ENCODE data around the gene PABPN1L.
"Not testable (repeated sequence)": the region's sequence is repeated elsewhere in the genome, so short reads cannot be mapped to it uniquely, and the experiment has no call there.

Gene PABPN1L

DNA sequence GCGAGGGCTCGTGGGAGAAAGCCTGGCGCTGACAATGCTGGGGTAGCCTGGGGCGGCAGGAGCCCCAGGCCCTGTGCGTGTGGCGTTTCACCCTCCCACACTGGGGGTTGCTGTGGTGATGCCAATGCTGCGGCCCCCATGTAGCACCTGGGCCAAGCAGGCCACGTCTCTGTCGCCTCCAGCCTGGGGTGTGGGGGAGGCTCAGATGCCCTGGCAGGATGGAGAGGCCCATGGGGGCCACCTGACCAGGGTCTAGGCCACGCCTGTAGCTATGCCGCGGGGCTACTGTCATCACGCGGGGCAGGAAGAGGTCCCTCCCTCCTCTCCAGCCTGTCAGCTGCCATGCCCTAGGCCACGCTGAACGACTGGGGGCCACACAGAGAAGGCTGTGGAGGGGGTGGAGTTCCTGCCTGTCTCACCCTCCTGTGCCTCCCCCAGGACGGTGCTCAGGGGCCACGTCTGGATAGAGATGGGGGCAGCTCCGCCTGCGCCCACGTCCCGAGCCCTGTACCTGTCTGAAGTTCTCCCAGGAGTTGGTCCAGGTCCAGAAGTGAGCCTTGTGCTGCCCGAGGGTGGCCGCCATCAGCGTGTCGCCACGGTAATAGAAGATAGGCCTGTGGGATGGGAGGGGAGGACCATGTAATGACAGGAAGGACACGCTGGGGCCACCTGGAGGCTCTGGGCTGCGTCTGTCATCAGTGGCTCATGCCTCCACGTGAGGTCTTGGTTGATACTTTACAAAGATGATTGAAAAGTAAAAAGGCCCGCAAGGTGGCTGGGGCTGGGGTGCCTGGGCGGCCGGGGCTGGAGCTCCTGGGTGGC is 42.0 kb downstream of the PABPN1L start:
- no peaks in the 10 kb centered on the region for H3K36me3 ChIP-seq (ENCODE audit: control insufficient read depth, insufficient read depth, low read length)

DNA sequence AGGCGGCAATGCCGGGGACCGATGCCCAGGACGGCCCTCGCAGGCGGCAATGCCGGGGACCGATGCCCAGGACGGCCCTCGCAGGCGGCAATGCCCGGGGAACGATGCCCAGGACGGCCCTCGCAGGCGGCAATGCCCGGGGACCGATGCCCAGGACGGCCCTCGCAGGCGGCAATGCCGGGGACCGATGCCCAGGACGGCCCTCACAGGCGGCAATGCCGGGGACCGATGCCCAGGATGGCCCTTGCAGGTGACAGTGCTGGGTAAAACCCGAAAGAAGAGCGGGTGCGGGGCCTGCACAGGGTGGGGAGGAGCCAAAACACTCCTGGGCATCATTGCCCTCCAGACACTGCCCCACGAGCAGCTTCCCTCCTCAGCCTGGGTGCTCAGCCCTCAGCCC is 42.8 kb downstream of the PABPN1L start:
- H3K27ac ChIP-seq (ENCODE audit: low read depth, low read length, severe bottlenecking); H3K4me1 ChIP-seq (ENCODE audit: control insufficient read depth, insufficient read depth, low read length, poor library complexity, severe bottlenecking); H3K4me3 ChIP-seq (ENCODE audit: extremely low read depth, insufficient read depth, low read length, poor library complexity, severe bottlenecking); H3K36me3 ChIP-seq (ENCODE audit: control insufficient read depth, insufficient read depth, low read length); H3K9me3 ChIP-seq (ENCODE audit: control insufficient read depth, low read length): not testable (repeated sequence)
- 94 to 98% methylated on average over 19 to 24 of the region's 31 CpGs for WGBS, 2 experiments (ENCODE audit: insufficient coverage in 2 of 2)

More for the DNA sequence above, 42.0 kb downstream of the PABPN1L start:
- no peak overlapping the region for H3K27ac ChIP-seq (ENCODE audit: low read depth, low read length, severe bottlenecking)
- H3K4me3 ChIP-seq (ENCODE audit: extremely low read depth, insufficient read depth, low read length, poor library complexity, severe bottlenecking), result no peak overlapping the region
- WGBS, 2 experiments (ENCODE audit: insufficient coverage in 2 of 2), result 90 to 95% methylated on average over 23 to 26 of the region's 33 CpGs
- no peaks in the 10 kb centered on the region for H3K9me3 ChIP-seq (ENCODE audit: control insufficient read depth, low read length)
- no peaks in the 10 kb centered on the region for H3K4me1 ChIP-seq (ENCODE audit: control insufficient read depth, insufficient read depth, low read length, poor library complexity, severe bottlenecking)

DNA sequence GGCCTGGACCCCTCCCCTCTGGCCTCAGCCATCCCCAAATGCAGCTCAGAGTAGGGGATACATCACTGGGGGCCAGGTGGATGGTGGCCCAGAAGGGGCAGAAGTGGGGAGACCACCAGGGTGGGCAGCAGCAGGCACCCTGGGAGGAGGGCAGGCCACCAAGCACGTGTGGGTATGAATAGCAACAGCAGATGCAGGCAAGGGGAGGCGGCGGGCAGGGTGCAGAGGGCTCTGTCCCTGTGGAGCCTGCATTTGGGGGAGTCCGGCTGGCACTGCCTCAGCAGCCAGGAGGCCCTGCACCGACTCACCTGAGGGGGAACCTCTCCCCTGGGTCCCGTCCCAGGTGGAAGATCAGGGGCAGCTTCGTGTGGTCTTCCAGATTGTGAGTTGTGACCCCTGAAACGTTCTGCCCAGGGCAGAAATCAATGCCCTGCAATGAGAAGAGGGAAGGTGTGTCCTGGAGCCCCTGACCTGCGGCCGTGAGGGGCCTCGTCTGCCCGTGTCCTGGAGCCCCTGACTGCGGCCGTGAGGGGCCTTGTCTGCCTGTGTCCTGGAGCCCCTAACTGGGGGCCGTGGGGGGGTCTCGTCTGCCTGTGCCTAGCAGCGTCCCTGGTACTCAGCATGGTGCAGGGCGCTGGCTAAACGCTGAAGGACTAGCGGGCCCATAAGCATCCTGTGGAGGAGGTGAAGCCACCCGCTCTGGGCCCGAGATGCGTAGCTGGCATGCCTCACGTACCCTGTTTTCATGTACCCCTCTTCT is 44.0 kb downstream of the PABPN1L start:
- WGBS, 2 experiments (ENCODE audit: insufficient coverage in 2 of 2), result 93% methylated on average over 18 to 23 of the region's 24 CpGs
- Histone ChIP-seq H3K27ac (ENCODE audit: low read depth, low read length, severe bottlenecking) (no peak overlapping the region), H3K4me3 (ENCODE audit: extremely low read depth, insufficient read depth, low read length, poor library complexity, severe bottlenecking) (no peak overlapping the region), H3K36me3 (ENCODE audit: control insufficient read depth, insufficient read depth, low read length) (no peaks in the 10 kb centered on the region), H3K9me3 (ENCODE audit: control insufficient read depth, low read length) (no peaks in the 10 kb centered on the region), H3K4me1 (ENCODE audit: control insufficient read depth, insufficient read depth, low read length, poor library complexity, severe bottlenecking) (peaks cover 11% of the 10 kb centered on the region)

DNA sequence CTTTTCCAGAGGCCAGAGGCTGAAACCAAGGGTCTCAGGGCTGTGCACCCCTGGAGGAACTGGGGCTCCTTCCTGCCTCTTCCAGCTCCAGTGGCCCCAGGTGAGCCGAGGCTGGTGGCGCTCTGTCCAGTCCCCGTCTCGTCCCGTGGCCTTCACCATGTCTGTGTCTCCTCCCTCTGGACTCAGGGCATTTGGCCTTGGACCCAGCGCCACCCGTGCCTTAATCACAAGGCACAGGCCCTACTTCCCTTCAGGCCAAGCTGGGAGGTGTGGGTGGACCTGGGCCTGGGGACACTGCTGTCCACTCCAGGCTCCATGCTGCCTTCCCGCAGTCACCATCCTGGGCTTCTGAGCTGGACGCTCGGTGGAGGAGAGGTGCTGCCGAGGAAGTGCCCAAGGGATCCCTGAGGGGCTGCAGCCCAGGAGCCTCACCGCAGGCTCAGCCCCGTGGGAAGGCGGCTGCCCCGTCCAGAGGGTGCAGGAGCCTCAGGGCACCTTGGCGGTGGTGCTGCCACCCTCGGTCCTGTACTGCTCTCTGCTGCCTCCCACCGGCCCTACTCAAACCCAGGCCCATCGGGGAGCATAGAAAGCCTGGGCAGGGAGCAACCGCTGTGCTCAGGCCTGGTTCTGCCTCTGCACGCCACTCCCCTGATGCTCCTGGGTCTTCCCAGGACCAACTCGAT is 45.2 kb downstream of the PABPN1L start:
- Histone ChIP-seq H3K4me1 (ENCODE audit: control insufficient read depth, insufficient read depth, low read length, poor library complexity, severe bottlenecking) (peaks cover 12% of the 10 kb centered on the region), H3K9me3 (ENCODE audit: control insufficient read depth, low read length) (no peaks in the 10 kb centered on the region), H3K27ac (ENCODE audit: low read depth, low read length, severe bottlenecking) (no peak overlapping the region), H3K36me3 (ENCODE audit: control insufficient read depth, insufficient read depth, low read length) (no peaks in the 10 kb centered on the region), H3K4me3 (ENCODE audit: extremely low read depth, insufficient read depth, low read length, poor library complexity, severe bottlenecking) (no peak overlapping the region)
- 92% methylated on average over 18 to 21 of the region's 22 CpGs for WGBS, 2 experiments (ENCODE audit: insufficient coverage in 2 of 2)

DNA sequence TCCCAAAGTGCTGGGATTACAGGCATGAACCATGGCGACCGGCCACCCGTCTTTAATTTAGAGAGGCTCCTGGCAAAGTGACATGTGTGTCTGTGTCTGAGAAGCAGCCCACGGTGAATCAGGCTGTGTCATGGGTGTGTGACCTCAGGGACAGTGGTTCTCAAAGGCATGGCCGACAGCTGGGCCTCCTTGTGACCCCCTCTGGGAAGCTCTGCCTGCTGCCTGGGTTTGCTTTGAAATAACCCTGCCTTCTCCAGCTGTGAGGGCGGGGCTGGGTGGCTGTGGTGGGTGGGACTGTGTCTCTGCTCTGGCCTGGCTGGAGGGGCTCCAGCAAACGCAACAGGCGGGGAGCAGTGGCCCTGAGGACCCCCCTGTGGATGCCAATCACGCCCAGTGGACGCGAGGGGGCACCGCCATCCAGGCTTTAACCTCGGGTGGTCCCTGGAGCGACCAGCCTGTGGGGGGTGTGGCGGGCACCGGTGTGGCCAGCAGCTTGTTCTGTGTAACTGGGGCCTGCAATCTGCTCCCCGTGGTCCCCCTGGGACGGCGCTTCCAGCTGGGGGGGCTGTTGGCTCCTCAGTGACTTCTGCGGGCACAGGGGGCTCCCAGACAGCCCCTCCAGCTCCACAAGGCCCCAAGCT is 46.0 kb downstream of the PABPN1L start:
- Histone ChIP-seq H3K4me3 (ENCODE audit: extremely low read depth, insufficient read depth, low read length, poor library complexity, severe bottlenecking) (no peak overlapping the region), H3K4me1 (ENCODE audit: control insufficient read depth, insufficient read depth, low read length, poor library complexity, severe bottlenecking) (peaks cover 12% of the 10 kb centered on the region)
- WGBS, 2 experiments (ENCODE audit: insufficient coverage in 2 of 2), result 88 to 90% methylated on average over 18 to 20 of the region's 20 CpGs

DNA sequence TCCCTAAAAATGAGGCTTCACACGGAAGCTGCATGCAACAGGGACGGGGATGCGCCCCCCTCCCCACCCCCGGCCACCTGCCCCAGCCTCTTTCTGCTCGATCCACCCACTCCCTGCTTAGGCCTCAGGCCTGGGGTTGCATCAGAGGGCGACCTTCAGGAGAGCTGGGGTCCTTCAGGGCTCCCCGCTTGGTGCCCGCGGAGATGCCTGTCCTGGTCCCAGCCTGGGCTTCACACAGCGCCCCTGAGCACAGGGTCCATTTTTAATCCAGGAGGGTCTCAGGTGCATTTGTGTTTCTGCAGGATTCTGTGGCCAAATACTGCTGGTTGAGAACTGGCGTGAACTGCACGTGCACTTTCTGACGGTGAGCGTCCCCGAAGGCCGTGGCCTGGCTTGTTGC is 47.3 kb downstream of the PABPN1L start:
- Histone ChIP-seq H3K4me1 (ENCODE audit: control insufficient read depth, insufficient read depth, low read length, poor library complexity, severe bottlenecking) (peaks cover 12% of the 10 kb centered on the region), H3K9me3 (ENCODE audit: control insufficient read depth, low read length) (no peaks in the 10 kb centered on the region), H3K36me3 (ENCODE audit: control insufficient read depth, insufficient read depth, low read length) (no peaks in the 10 kb centered on the region), H3K27ac (ENCODE audit: low read depth, low read length, severe bottlenecking) (no peak overlapping the region), H3K4me3 (ENCODE audit: extremely low read depth, insufficient read depth, low read length, poor library complexity, severe bottlenecking) (no peak overlapping the region)
- WGBS, 2 experiments (ENCODE audit: insufficient coverage in 2 of 2), result 85 to 94% methylated on average over 7 to 15 of the region's 16 CpGs

More for the DNA sequence above, 46.0 kb downstream of the PABPN1L start:
- Histone ChIP-seq H3K9me3 (ENCODE audit: control insufficient read depth, low read length) (no peaks in the 10 kb centered on the region), H3K27ac (ENCODE audit: low read depth, low read length, severe bottlenecking) (no peak overlapping the region), H3K36me3 (ENCODE audit: control insufficient read depth, insufficient read depth, low read length) (no peaks in the 10 kb centered on the region)

DNA sequence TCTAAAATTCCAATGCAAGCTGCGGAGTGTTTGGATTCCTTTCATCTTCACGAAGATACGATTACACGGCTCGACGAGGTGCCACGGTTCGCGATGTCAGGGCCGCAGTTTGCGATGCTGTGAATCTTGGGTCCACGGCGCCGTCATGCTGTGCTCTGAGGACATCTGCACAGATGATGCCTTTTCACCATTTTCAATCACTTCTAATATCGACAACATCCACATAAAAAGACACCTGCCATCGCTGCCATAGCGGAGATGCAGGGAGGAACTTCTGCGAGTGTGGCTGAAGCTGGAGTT is 47.9 kb downstream of the PABPN1L start:
- Histone ChIP-seq H3K27ac (ENCODE audit: low read depth, low read length, severe bottlenecking) (no peak overlapping the region), H3K4me3 (ENCODE audit: extremely low read depth, insufficient read depth, low read length, poor library complexity, severe bottlenecking) (no peak overlapping the region), H3K4me1 (ENCODE audit: control insufficient read depth, insufficient read depth, low read length, poor library complexity, severe bottlenecking) (peaks cover 12% of the 10 kb centered on the region), H3K36me3 (ENCODE audit: control insufficient read depth, insufficient read depth, low read length) (no peaks in the 10 kb centered on the region), H3K9me3 (ENCODE audit: control insufficient read depth, low read length) (no peaks in the 10 kb centered on the region)
- WGBS, 2 experiments (ENCODE audit: insufficient coverage in 2 of 2), result 92 to 96% methylated on average over 17 to 18 of the region's 18 CpGs

DNA sequence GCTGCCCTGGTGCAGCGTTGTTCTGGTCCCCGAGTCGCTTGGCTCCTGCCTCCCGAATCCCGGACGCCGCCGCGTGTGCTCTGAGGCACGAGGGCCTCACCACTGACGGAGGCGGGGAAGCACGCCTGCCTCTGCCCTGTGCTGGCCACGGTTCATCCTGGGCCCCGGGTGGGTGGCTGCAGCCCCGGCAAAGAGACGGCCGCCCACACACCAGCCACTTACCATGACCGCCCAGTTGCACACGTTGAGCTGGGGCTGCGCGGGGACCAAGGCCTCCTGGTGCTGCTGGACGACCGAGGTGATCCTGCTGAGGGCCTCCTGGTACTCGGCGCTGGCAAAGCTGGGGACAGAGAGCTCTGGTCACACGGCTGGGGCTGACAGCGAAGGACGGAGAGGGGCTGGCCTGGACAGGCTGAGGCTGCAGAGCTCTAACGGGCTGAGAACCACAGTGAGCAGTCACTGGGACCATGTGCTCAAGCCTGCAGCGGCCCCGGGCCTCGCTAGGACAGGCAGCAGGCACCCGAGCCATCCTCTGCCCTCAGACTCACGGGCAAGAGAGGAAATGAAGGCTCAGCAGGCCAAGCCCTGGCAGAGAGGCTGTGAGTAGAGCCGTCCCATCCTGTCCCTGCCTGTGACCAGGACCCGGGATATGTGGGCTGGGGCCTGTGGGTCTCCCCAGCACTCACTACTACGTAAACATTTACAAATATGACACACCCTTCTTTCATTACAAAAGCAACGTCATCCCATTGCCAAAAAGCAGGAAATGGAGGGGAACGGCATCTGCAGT is 48.5 kb downstream of the PABPN1L start:
- 93 to 94% methylated on average over 32 to 40 of the region's 40 CpGs for WGBS, 2 experiments (ENCODE audit: insufficient coverage in 2 of 2)
- Histone ChIP-seq H3K4me1 (ENCODE audit: control insufficient read depth, insufficient read depth, low read length, poor library complexity, severe bottlenecking) (peaks cover 12% of the 10 kb centered on the region), H3K9me3 (ENCODE audit: control insufficient read depth, low read length) (no peaks in the 10 kb centered on the region), H3K36me3 (ENCODE audit: control insufficient read depth, insufficient read depth, low read length) (no peaks in the 10 kb centered on the region), H3K4me3 (ENCODE audit: extremely low read depth, insufficient read depth, low read length, poor library complexity, severe bottlenecking) (no peak overlapping the region), H3K27ac (ENCODE audit: low read depth, low read length, severe bottlenecking) (no peak overlapping the region)

DNA sequence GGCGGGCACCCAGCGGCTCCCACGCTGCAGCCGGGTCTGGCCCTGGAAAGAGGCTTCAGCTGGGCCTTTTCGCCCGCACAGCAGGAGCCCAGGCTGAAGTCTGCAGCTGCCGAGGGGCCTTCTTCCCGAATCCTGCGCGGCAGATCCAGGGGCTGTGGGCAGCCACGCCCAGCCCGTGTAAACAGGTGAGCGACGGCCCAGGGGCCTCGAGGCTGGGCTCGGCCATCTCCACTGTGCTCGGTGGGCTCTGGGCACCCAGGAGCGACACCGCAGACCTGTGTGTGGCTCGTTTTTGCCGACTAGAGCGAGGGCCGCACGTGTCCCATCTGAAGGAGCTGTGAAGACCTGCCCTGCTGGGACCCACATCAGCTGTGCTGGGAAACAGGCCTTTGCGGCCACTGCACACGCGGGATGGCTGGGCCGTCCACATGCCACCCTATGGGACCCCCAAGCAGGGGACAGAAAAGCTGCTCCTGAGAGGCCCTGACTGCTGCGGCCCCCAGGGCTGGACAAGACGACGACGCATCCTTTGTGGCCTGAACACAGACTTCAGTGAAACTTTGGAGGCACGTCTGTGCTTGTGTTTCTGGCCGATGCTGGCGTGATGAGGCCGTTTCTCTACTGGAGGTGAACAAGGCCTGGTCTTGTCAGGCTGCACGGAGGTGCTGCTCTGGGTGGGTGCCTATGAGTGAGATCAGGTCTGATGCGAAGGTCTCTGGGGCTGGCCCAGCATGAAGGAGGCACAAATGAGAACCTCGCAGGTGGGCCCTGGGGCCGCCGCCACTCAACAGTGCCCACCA is 49.5 kb downstream of the PABPN1L start:
- Histone ChIP-seq H3K4me3 (ENCODE audit: extremely low read depth, insufficient read depth, low read length, poor library complexity, severe bottlenecking) (no peak overlapping the region), H3K27ac (ENCODE audit: low read depth, low read length, severe bottlenecking) (no peak overlapping the region), H3K36me3 (ENCODE audit: control insufficient read depth, insufficient read depth, low read length) (no peaks in the 10 kb centered on the region), H3K9me3 (ENCODE audit: control insufficient read depth, low read length) (no peaks in the 10 kb centered on the region), H3K4me1 (ENCODE audit: control insufficient read depth, insufficient read depth, low read length, poor library complexity, severe bottlenecking) (peaks cover 12% of the 10 kb centered on the region)
- 94% methylated on average over 40 to 41 of the region's 41 CpGs for WGBS, 2 experiments (ENCODE audit: insufficient coverage in 2 of 2)

Data from mesodermal cell (in vitro differentiated cells).